Colonic mucosa (tissue), 4 donors: ENCODE results near the gene TACR2. TPM values are rescaled to one million over a fixed set of nuclear protein-coding genes. Genes with fewer than 3 reads are reported as not detected.

Experiments used
- DNase-seq: peaks from one replicate; pipeline ENCODE4 v3.0.0-alpha.2; 2020
- H3K27ac ChIP-seq: fragments of 200-600 bp; one replicate; pipeline ENCODE4 v1.8.0; 2021
- H3K27me3 ChIP-seq: fragments of 200-600 bp; one replicate; pipeline ENCODE4 v1.8.0; 2021
- H3K36me3 ChIP-seq: fragments of 200-600 bp; one replicate; pipeline ENCODE4 v1.8.0; 2021
- H3K4me1 ChIP-seq: fragments of 200-600 bp; one replicate; pipeline ENCODE4 v1.8.0; 2021; ENCODE audit warnings: mild to moderate bottlenecking
- H3K4me3 ChIP-seq: fragments of 200-600 bp; one replicate; pipeline ENCODE4 v1.8.0; 2021
- H3K9ac ChIP-seq, 2 donors: one replicate each; pipeline ENCODE4 v1.7.0; 2013; ENCODE audit warnings: control low read depth in 2 of 2, low read depth in 2 of 2, low read length in 2 of 2
- H3K9me3 ChIP-seq: fragments of 200-600 bp; one replicate; pipeline ENCODE4 v1.8.0; 2021
- intact Hi-C: fragments of 100-400 bp; cut with DNase I; formaldehyde crosslinking; loops from one replicate; pipeline ENCODE4 v1.14.1; 2022
- total RNA-seq, 2 donors: library from RNA; stranded (reverse); fragmentation: NEBNext Ultra II Directional in 1 of 2; extraction: Animal tissue kit (Norgen Biotek cat#: 25700) in 1 of 2; gene quantifications; one replicate each; pipeline ENCODE4 v1.2.1, GENCODE V29; 2021
- TF ChIP-seq, protein P1 (sequence below): fragments of 200-600 bp; IDR thresholded peaks from one replicate; pipeline ENCODE4 v1.8.0; 2022; ENCODE audit warnings: antibody characterized with exemption, mild to moderate bottlenecking
- donor health status: healthy.
- donor health status: DM: no; HTN: no; CAD: no.
- donor health status: DM: no; HTN: no; CAD: no.

The TACR2 gene
- total RNA-seq, 2 donors from 2014 or later: 0.22 to 18.8 TPM

DNA sequence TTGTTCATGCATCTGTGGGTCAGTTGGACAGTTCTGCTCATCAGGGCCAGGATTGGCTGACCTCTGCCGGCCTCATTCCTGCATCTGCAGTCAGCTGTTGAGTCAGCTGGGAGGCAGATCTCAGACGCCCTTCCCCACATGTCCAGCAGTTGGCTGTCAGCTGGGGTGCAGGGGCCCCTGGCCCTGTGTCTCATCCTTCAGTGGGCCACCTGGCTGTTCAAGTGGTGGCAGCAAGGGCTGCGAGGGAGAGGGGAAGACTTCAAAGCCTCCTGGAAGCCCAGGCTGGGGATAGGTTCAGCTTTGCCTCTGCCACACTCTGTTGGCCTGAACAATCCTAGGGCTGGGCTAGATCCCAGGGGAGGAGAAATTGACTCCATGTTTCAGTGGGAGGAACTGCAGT lies 33.2 kb downstream of the TACR2 start:
- no peaks in the 10 kb centered on the region for H3K27me3 ChIP-seq
- intact Hi-C loops: loop anchor here (10.0 kb wide), 1 partner anchor 69 kb away; no protein-coding TSS in a partner anchor

DNA sequence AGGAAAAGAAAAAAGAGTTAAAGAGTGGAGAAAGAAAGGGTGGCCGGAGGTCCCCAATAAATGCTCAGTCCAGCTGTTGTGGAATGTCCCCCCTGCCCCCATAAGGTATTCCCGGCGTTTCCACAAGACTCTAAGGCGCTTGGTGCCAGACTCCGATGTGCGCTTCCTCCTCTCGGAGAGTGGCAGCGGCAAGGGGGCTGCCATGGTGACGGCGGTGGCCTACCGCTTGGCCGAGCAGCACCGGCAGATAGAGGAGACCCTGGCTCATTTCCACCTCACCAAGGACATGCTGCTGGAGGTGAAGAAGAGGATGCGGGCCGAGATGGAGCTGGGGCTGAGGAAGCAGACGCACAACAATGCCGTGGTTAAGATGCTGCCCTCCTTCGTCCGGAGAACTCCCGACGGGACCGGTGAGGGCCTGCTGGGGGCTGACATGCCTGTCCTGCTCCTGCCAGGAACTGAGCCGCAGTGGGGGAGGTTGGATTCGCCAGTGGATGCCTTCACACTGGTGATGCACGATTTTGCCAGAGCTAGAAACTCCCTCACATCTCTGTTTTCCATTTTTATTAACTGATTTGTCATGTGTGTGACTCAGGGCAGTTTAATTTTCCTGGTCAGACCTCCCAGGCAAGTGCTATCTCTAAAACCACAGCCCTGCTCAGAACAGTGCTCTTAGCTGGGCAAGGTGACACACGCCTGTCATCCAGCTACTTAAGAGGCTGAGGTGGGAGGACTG lies 34.2 kb downstream of the TACR2 start:
- H3K9ac ChIP-seq: no peak overlapping the region
- DNase-seq: no peak
- no peak overlapping the region for H3K27ac ChIP-seq
- TF ChIP-seq, protein P1, sequence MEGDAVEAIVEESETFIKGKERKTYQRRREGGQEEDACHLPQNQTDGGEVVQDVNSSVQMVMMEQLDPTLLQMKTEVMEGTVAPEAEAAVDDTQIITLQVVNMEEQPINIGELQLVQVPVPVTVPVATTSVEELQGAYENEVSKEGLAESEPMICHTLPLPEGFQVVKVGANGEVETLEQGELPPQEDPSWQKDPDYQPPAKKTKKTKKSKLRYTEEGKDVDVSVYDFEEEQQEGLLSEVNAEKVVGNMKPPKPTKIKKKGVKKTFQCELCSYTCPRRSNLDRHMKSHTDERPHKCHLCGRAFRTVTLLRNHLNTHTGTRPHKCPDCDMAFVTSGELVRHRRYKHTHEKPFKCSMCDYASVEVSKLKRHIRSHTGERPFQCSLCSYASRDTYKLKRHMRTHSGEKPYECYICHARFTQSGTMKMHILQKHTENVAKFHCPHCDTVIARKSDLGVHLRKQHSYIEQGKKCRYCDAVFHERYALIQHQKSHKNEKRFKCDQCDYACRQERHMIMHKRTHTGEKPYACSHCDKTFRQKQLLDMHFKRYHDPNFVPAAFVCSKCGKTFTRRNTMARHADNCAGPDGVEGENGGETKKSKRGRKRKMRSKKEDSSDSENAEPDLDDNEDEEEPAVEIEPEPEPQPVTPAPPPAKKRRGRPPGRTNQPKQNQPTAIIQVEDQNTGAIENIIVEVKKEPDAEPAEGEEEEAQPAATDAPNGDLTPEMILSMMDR: no peak
- H3K36me3 ChIP-seq: peaks cover 6% of the 10 kb centered on the region
- H3K4me3 ChIP-seq: no peak overlapping the region
- intact Hi-C loops: loop anchor here (10.0 kb wide), 1 partner anchor 68 kb away; no protein-coding TSS in a partner anchor
- no peaks in the 10 kb centered on the region for H3K27me3 ChIP-seq
- H3K4me1 ChIP-seq: no peaks in the 10 kb centered on the region
- no peaks in the 10 kb centered on the region for H3K9me3 ChIP-seq

More for the DNA sequence above, 33.2 kb downstream of the TACR2 start:
- H3K36me3 ChIP-seq: peaks cover 6% of the 10 kb centered on the region
- H3K9ac ChIP-seq: no peak overlapping the region
- no peaks in the 10 kb centered on the region for H3K4me1 ChIP-seq
- no peak overlapping the region for H3K27ac ChIP-seq
- no peak for DNase-seq
- no peak overlapping the region for H3K4me3 ChIP-seq
- TF ChIP-seq, protein P1: no peak
- H3K9me3 ChIP-seq: no peaks in the 10 kb centered on the region

DNA sequence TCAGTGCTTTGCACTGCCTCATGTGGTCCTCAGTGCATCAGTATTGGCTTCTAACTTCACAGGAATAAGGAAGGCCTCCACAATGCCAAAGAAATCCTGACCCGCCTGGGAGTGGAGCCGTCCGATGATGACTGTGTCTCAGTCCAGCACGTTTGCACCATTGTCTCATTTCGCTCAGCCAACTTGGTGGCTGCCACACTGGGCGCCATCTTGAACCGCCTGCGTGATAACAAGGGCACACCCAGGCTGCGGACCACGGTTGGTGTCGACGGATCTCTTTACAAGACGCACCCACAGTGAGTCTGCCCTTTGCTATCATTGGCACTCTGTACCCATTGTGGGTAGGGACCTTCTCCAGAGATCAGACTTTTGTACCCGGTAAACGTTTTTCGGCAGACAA lies 36.9 kb downstream of the TACR2 start:
- Histone ChIP-seq H3K4me1 (no peaks in the 10 kb centered on the region), H3K9me3 (no peaks in the 10 kb centered on the region), H3K9ac (no peak overlapping the region), H3K27me3 (no peaks in the 10 kb centered on the region), H3K36me3 (peaks cover 10% of the 10 kb centered on the region), H3K27ac (no peak overlapping the region), H3K4me3 (no peak overlapping the region)
- DNase-seq: no peak
- TF ChIP-seq, protein P1: no peak
- intact Hi-C loops: loop anchor here (10.0 kb wide), 1 partner anchor 65 kb away; no protein-coding TSS in a partner anchor

DNA sequence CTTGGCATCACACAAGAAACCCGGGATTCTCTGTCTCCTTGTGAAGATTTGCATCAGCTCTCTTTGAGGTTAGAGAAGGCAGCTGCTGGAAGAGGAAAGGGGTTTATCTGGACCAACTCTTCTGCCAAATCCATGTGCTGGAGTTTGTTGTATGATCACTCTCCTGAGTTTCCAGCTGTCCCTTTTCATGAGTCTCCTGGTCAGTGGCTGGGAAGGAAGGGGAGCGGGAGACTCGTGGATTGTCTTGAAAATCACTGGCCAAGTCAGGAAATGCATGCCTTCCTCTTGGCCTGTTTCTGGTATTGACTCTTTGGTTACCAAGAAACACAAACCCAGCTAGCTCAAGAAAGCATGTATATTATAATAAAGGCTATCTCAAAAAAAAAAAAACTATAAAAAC lies 38.8 kb downstream of the TACR2 start:
- Histone ChIP-seq H3K4me3 (no peak overlapping the region), H3K9me3 (no peaks in the 10 kb centered on the region), H3K27ac (no peak overlapping the region), H3K9ac (no peak overlapping the region), H3K27me3 (no peaks in the 10 kb centered on the region), H3K36me3 (peaks cover 11% of the 10 kb centered on the region), H3K4me1 (no peaks in the 10 kb centered on the region)
- DNase-seq: no peak
- intact Hi-C loops: no loop called here
- TF ChIP-seq, protein P1: no peak

DNA sequence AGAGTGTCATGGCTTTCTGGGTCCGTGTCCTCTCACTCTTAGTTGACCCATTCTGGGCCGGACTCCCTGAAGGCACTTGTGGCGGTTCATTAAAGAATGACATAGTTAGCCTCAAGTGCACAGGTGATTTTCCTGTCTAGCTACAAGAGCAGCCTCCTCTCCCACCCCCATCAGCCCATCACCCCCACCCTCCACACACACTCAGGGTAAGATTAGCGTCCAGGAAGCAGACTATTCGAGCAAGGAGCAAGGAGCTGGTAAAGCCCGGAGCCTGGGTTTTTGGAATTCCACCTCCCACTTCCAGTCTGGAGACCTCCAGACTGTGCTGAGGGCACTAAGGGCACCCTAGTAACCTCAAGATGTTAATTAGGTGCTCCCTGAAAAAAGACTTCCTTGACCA lies 39.5 kb downstream of the TACR2 start:
- no peaks in the 10 kb centered on the region for H3K4me1 ChIP-seq
- no peak overlapping the region for H3K9ac ChIP-seq
- DNase-seq: no peak
- no peak overlapping the region for H3K27ac ChIP-seq
- peaks cover 9% of the 10 kb centered on the region for H3K36me3 ChIP-seq
- H3K27me3 ChIP-seq: no peaks in the 10 kb centered on the region
- intact Hi-C loops: no loop called here
- H3K4me3 ChIP-seq: no peak overlapping the region
- H3K9me3 ChIP-seq: no peaks in the 10 kb centered on the region
- TF ChIP-seq, protein P1: no peak
